NCI-H748 treated with DMSO at 0.1 percent for 48 hours (cell line): Measurements from ENCODE around the gene RNF222.
A peak's percentile ranks its signal among the peaks of the same experiment; 100 is the strongest.
"Not testable (repeated sequence)": the region's sequence is repeated elsewhere in the genome, so short reads cannot be mapped to it uniquely, and the experiment has no call there.

Source experiments
- DNase-seq: peaks from one replicate; lab custom pipeline; 2025; lab: John Stamatoyannopoulos, UW

RNF222 gene

DNA sequence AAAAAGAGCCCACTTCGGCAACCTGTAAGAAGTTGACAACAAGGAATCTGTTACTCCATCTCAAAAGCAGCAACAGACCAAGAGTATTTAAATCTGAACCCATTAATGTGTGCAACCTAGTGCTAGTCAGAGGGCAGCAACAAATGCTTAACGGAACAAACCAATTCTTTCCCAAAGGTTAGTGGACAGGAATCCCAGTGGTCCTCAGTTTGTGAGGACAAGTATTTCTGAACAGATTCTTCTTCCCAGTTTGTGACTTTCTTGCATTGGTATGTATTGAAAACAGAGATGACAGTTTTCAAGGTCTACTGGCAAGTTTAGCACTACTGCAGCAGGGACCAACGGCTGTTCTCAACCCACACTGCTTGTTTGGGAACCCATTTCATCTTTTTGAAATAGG lies 17.6 kb downstream of the RNF222 start:
- no peak for DNase-seq

DNA sequence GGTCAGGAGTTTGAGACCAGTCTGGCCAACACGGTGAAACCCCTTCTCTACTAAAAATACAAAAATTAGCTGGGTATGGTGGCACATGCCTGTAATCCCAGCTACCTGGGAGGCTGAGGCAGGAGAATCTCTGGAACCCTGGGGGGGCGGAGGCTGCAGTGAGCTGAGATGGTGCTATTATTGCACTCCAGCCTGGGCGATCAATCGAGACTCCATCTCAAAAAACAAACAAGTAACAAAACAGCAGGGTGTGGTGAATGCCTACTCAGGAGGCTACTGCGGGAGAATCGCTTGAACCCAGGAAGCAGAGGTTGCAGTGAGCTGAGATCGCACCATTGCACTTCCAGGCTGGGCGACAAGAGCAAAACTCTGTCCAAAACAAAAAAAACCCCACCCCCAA lies 19.5 kb downstream of the RNF222 start:
- DNase-seq = not testable (repeated sequence)

DNA sequence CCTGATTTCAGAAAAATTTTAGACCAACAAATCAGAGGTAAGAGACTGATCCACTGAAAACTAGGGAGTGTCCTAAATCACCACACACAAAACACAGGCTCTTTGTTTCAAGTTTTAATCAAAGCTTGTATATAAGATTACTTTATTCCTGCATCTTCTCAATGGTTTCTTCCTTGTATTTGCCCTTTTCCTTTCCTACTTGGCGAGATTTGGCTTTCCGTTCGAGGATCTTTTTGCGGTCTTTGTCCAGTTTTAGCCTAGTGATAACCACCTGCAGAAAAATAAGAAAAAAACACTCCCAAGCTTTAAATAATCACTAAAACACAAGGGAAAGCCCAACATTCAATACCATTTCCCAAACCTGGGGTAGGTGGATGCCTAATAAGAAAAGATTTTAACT lies 20.2 kb downstream of the RNF222 start:
- no peak for DNase-seq

DNA sequence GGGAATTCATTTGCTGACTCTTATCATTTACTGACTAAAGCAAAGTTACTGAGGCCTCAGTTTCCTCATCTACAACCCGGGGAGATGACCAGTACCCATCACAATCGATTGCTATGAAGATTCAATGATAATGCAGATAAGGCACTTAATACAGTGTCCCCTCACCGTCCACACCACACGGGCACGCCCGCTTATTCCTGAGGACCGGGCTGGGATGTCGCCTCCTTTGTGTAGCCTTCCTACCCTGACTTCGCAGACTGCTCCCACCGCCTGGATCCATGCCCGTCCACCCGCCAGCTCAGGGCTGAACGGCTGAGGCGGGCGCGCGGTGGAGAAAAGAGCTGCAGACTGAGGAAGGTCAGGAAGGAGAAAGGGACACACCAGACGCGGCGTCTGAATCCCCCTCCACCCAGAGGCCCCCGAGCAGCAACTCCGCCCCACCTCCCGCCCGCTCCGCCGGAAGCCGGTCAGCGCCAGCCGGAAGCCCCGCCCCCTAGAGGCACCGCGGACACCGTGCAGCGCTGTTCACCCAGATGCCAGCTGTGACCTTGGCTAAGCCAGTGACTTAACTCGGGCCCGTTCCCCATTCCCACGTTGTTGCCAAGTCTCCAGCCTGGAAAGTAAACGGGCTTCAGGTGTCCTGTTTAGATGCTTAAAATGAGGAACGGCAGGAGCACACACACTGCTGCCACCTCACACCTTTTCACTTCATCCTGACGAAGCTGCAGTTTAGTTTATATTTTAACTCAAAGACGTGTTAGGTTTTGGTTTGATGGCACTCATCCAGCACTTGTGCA lies 21.2 kb downstream of the RNF222 start, which contains the start of gene KRABD2:
Gene KRABD2 (minus strand): TSS at position 434 of the 797 bp plus-strand sequence.
- DNase-seq = peak; percentile 83

DNA sequence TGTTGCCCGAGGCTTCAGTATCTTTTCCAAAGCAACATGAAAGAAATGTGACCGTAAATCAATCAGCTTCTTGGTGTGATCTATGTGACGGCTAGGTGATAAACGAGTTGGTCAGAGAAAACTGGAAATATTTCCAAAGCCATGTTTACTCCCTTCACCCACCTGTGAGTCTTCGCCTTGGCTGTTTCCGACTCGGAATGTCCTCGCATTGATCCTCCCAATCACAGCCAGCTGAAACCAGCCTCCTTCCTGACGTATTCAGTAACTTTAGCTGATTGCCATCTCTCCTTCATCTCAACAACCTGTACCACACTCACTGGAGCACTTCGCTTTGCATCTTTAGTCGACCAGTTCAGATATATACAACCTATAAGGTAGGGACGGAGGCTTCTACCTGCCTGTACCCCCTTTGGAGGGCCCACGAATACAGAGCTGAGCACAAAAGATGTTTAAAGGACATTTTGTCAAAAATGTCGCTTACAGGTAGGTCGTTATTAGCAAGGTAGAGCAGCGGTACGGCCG lies 21.8 kb downstream of the RNF222 start:
- DNase-seq = peak; percentile 50

DNA sequence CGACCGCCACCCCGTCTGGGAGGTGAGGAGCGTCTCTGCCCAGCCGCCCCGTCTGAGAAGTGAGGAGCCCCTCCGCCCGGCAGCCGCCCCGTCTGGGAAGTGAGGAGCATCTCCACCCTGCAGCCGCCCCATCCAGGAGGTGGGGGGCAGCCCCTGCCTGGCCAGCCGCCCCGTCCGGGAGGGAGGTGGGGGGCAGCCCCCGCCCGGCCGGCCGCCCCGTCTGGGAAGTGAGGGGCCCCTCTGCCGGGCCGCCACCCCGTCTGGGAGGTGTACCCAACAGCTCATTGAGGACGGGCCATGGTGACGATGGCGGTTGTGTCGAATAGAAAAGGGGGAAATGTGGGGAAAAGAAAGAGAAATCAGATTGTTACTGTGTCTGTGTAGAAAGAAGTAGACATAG lies 23.8 kb downstream of the RNF222 start:
- not testable (repeated sequence) for DNase-seq

DNA sequence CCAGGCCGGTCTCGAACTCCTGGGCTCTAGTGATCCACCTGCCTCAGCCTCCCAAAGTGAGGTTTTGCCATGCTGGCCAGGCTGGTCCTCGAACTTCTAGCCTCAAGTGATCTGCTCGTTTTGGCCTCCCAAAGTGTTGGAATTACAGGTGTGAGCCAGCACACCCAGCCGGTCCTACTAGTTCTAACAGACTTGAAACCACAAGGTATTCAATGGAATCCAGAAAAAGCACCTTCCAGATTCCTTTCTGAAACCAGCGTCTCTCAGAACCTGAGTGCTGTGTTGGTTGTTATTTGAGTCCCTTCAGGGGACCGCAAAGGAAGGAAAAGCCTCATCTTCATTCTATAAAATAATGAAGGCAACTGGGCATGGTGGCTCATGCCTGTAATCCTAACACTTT lies 25.2 kb downstream of the RNF222 start:
- DNase-seq = no peak

DNA sequence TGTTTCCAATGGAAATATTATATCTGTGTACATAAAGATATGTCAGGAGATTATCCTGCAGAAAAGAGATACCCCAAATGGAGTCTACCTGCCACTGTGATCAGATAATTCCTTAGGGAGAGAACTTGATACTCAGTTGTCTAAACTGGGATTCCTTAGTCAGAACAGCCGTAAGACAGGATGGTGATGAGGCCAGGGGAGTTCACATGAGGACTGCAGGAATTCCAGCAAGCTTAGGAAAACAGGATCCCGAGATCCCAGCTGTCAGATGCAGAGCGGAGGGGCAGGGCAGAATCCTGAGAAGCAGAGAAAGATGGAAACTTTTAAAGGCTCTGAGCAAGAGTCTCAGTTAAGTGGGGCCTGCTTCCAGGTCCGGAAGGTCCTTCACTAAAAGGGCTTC lies 25.8 kb downstream of the RNF222 start:
- DNase-seq = no peak

DNA sequence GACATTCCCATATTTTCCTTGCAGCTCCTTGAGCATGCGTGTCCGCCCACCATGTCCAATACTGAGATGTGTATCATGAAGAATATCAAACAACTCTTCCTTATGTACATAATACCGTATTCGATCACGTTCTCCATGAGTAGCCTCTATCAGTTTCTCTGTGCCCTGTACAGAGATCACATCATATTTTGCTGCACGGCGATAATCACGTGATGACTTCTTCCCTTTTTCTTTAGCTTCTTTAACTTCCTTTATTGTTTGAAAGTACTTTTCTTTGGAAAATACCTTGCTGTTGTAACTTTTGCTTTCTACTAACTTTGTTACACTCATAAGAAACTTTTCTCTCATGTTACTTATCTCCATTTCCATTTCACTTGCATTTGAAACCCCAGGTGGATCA lies 27.7 kb downstream of the RNF222 start:
- DNase-seq = no peak

DNA sequence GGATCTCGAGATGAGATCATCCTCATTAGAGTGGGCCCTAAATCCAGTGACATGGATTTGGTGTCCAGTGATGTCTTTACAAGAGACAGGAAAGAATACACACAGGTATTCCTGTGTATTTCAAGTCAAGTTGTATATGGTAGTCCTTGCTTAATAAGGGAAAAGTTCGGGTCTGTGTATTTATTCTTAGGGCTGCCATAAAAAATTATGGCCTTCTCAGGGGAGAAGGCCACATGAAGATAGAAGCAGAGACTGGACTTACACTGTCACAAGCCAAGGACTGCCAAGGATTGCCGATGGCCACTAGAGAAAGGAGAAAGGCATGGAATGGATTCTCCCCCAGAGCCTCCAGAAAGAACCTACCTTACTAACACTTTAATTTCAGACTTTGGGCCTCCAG lies 29.4 kb downstream of the RNF222 start:
- no peak for DNase-seq

DNA sequence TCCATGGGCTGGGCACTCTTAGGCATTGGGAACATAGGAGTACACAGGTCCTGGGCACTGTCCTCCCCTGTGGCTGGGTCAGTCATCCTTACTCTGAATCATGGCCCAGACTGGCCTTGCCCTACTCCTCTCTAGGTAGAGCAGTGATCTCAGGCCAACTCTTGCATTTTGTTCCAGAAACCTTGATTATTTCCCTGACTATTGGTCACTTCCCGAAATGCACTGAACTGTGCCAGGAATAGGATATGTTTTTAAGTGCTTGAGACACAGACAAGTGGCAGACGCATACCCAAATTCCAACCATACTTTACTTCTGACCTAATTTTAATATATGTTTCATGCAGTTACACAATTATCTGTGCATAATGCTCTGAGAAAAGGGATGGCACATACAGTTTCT lies 31.4 kb downstream of the RNF222 start:
- no peak for DNase-seq

DNA sequence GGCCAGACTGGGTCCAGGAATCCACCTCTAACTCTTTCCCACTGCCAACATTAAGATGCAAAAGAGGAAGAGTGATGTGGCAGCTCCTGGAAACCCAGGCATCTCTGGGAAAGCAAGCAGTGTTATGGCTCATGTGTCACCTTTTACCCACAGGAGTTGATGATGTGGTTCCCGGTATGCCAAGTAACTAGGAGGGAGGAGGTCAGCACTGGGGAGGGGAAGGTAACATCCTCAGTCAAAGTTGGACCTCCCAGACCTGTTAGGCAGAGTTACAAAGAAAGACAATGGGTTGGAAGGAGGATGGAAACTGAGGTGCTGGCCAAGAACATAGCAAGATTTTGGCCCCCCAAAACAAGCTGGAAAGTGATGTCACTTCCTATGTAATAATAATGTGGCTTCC lies 32.5 kb downstream of the RNF222 start:
- DNase-seq = no peak

DNA sequence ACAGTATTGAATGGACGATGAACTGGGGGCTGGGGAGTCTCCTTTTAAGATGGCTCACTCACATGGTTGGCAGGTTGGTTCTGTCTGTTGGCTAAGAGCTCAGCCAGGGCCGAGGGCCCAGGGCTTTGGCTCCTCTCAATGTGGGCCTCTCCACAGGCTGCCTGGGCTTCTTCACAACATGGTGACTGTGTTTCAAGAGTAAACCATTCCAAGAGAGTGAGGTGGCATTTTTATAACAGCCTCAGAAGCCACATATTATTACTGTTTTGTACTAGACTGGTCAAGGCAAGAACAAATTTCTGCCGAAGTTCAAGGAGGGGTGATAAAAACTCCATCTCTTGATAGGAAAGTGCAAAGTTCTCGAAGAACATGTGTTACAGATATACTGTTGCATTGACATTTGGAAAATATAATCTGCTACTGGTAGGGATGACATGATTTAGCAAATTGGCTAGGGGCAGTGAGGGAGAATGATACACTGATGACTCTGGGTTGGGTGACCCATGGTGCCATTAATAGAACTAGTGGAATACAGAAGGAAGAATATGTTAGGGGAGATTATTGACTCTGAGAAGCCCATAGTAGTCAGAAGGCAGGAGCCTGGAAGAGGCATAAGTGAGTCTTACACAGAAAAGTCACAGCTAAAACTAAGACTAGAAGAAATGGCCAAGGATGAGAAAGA lies 34.8 kb downstream of the RNF222 start:
- DNase-seq = no peak

DNA sequence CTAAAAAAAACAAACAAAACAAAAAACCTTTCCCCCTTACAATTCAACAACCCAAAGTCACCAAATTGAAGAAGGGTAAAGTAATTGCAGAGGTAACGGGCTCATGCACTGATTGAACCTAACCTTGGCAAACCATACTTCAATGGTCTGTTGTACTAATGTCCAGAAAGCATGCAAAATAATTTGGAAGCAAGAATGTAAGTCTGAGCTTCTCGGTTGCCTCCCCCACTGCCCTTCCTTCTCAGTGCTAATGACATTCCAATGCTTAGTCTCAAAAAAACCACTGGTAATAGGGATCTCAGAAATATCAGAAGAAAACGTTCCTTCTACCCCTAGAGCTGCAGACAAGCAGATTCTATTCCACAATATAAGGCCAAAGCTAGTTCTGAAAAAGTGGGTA lies 36.9 kb downstream of the RNF222 start:
- no peak for DNase-seq

DNA sequence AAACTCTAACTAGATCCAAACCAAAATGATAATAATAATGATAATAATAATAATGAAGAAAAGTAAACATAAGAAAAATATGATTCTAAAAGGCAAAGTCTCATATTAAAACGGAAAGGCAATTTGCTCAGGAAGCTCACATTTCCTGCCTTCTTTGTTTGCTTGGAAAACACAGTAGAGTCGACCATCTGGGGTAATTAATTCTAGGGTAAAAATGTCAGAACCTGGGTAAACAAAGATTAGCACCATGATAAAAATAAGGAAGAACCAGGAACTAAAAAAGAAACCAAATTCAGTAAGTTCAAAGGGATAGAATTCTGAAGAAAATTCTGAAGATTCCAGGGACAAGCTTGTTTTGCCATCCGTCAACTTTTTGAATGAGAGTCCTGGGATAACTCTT lies 37.4 kb downstream of the RNF222 start:
- DNase-seq = peak; percentile 50

DNA sequence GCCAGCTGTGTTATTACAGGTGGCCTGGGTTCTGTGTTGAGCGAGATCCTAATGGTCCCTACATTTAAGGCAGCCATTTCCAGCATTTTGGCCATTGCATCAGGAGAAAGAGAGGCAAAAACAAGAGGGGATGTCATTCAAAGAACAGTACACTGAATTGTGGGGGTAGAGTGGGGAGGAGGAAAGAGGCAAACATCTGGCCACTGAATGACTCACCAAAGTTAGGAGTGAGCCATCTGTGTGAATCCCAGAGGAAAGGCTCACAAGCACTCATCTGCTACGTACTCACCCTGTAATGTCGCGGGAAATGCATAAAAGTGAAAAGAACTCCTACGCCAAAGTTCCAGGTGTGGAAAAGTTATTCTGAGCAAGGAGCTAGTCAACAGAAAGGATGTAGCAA lies 37.9 kb downstream of the RNF222 start:
- peak; percentile 50 for DNase-seq

DNA sequence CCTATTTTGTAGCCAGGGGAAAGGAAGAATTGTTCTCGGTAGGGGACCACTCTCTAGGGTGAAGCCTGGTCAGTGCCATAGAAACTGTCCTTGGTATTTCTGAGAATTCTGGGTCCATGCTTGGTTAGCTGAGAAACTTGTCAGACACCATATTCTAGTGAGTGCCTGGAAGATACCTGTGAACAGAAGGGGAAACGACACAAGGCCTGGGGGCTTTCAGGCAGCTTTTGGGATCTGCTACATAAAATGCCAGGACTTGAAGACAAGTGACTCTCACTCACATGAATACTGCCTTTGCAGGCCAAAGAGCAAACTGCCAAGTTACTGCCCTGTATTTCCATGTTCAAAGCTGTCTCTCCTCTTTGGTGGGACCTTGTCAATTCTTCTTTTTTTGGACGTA lies 39.7 kb downstream of the RNF222 start:
- no peak for DNase-seq

DNA sequence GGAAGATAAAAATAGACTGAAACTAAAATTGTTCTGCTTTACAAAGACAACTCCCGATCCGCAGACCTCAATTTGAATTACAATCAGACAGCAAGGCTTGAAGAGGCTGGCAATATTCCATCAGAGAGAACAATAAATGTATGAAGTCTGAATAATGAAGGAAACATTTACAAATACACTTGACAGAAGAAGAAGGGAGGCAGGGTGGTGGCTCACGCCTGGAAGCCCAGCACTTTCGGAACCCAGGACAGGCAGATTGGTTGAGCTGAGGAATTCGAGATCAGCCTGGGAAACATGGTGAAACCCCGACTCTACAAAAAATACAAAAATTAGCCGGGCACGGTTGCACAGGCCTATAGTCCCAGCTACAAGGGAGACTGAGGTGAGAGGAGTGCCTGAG lies 43.4 kb downstream of the RNF222 start:
- DNase-seq = no peak

DNA sequence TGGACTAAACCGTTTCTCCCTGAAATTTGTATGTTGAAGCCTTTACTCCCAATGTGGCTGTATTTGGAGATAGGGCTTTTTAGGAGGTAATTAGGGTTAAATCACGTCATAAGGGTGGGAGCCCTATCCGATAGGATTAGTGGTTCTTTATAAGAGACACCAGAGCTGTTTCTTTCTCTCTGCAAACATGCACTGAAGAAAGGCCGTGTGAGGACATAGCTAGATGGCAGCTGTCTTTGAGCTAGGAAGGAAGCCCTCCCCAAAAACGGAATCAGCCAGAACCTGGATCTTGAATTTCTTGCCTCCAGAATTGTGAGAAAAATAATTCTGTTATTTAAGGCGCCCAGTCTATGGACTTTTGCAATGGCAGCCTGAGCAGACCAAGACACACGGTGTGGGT lies 43.9 kb downstream of the RNF222 start:
- DNase-seq = no peak

DNA sequence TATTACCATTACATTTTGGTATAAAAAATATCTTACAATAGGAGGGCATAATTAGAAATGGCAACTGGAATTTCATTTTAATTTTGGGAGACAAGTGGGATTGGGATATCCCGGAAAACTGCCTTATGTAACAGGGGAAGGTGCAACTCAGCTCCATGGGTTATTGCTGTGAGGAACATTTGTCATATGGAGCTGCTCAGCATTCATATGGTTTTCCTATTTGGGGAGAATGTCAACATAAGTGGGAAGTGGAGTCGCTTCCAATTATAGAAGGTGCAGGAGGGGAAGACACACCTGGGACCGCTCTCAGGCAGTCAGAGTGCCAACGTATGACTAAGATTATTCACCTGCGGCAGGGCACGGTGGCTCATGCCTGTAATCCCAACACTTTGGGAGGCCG lies 47.3 kb downstream of the RNF222 start:
- DNase-seq = no peak

DNA sequence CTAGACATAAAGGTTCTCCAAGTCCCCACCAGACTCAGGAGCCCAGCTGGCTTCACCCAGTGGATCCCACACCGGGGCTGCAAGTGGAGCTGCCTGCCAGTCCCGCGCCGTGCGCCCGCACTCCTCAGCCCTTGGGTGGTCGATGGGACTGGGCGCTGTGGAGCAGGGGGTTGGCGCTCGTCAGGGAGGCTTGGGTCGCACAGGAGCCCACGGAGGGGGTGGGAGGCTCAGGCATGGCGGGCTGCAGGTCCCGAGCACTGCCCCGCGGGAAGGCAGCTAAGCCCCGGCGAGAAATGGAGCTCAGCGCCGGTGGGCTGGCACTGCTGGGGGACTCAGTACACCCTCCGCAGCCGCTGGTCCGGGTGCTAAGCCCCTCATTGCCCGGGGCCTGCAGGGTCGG lies 50.6 kb downstream of the RNF222 start:
- DNase-seq = not testable (repeated sequence)

DNA sequence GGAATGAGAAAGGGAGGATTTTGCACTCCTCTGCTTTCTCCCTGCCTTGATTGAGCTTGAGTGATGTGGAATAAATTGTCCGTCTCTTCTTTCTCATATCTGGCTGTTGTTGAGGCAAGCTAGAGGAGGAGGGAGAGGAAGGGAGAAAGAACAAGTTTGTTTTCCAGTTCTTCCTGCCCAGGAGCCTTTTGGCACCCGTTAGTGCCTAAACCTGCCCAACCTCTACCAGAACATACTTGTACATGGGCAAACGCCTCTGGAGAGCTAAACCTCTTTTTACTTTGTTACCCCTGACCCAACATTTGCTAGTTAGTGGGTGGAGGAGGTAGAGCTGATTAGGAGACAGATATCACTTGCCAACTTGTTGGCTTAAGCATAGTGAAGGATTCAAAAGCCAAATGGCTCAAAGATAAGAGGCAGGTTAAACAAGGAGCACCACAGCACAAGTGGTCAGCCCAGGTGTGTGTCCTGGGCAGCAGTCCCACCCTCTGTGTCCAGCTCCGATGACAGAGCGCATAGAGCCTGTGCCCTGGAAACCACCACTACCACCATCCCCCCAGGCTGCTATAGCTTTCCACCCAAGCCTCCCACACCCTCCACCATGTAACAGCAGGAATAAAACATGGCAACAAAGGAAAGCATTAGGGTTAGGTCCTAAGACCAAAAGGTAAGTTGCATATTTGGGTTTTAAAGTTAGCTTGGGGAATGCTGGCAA lies 51.5 kb downstream of the RNF222 start:
- DNase-seq = no peak
